T1000 (cell line): ENCODE results near the gene CTNNA1.

Source experiments
- DNase-seq: peaks from one replicate; lab custom pipeline; 2025; ENCODE audit warnings: mixed read lengths; lab: John Stamatoyannopoulos, UW

CTNNA1 gene

GRCh38 chr5:138930371-138931097 is 177.3 kb downstream of the CTNNA1 start:
- DNase-seq = no peak

- no peak for DNase-seq
Measured at GRCh38 chr5:138932171-138932810, 179.1 kb downstream of the CTNNA1 start.

GRCh38 chr5:138933522-138934290 is 180.5 kb downstream of the CTNNA1 start:
- no peak for DNase-seq

- DNase-seq = no peak
Measured at GRCh38 chr5:138934971-138935370, 181.7 kb downstream of the CTNNA1 start.

- no peak for DNase-seq
Measured at GRCh38 chr5:138935466-138935865, 182.2 kb downstream of the CTNNA1 start.

- DNase-seq = no peak
Measured at GRCh38 chr5:138936225-138936967, 183.2 kb downstream of the CTNNA1 start.

- no peak for DNase-seq
Measured at GRCh38 chr5:138936968-138937345, 183.7 kb downstream of the CTNNA1 start.

- no peak for DNase-seq
Measured at GRCh38 chr5:138937392-138938387, 184.5 kb downstream of the CTNNA1 start.

- no peak for DNase-seq
Measured at GRCh38 chr5:138938526-138938925, 185.3 kb downstream of the CTNNA1 start.

GRCh38 chr5:138942066-138942465 is 188.8 kb downstream of the CTNNA1 start:
- DNase-seq = no peak

- DNase-seq = no peak
Measured at GRCh38 chr5:138942861-138943260, 189.6 kb downstream of the CTNNA1 start.

- no peak for DNase-seq
Measured at GRCh38 chr5:138943599-138944173, 190.5 kb downstream of the CTNNA1 start.

- DNase-seq = no peak
Measured at GRCh38 chr5:138944527-138945322, 191.5 kb downstream of the CTNNA1 start.

- no peak for DNase-seq
Measured at GRCh38 chr5:138945421-138946240, 192.4 kb downstream of the CTNNA1 start.

GRCh38 chr5:138946241-138946623 is 193.0 kb downstream of the CTNNA1 start:
- DNase-seq = no peak

GRCh38 chr5:138946831-138947560 is 193.8 kb downstream of the CTNNA1 start:
- DNase-seq = no peak

GRCh38 chr5:138947780-138948179 is 194.6 kb downstream of the CTNNA1 start:
- no peak for DNase-seq
